Activated CD4-positive, alpha-beta T cell treated with anti-CD3 and anti-CD28 coated beads for 4 hours (primary cell): ENCODE data around the gene OSBPL5.

Experiments
- DNase-seq, 2 donors: peaks; one replicate each; pipeline ENCODE4 v3.0.0-alpha.2; 2020

Gene OSBPL5

GRCh38 chr11:3096909-3097530, 68.1 kb downstream of the OSBPL5 start:
- no peak for DNase-seq

DNA sequence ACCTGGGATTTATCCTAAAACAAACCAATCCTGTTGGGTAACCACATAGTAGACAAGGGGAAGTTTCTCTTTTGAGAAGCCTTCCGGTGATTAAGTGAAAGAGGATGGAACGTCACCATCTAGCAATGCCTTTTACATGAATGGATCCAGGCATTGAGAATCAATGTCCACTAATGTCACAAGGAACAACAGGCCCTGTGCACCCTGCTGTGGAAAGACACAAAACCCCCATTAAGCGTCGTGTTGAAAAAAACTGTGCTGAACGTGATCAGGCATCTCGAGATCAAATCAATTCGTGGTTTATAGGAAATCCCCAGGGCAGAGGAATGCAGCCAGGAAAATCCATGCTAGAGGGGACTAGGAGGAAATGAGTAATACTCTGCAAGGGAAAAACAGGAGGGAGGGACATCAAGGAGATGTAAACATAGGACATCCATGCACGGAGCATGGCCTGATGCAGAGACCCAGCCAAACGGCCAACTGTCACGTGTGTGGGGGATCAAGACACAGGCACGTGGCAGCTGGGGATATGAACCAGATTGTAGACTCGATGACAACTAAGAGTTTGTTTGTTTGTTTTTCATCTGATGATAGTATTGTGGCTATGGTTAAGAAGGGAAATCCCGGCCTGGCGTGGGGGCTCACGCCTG, 69.3 kb downstream of the OSBPL5 start:
- DNase-seq = no peak

DNA sequence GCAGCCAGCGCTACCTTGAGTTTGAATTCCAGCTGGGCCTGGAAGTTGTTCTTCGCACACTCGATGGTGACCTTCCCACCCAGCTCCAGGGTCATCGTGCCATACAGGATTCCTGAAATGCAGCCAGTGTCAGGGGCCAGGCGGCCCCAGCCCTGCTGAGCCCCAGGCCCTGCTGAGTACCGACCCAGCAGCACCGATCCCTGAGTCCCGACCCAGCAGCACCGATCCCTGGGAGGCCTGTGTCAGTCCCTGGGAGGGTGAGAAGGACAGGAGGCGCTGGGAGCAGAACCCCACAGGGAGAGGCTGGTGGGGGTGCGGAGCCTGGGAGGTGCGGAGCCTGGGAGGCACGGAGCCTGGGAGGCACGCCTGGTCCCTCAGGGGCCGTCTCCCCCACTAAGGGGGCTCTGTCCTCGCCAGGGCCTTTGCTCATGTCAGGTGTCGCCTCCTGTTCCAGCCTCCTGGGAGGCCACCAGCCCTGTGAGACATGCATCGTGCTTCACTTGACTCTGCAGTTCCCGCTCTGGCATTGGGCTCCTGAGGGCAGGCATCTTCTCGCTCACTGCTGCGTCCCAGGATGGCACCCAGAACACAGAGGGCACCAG, 70.8 kb downstream of the OSBPL5 start:
- no peak for DNase-seq

DNA sequence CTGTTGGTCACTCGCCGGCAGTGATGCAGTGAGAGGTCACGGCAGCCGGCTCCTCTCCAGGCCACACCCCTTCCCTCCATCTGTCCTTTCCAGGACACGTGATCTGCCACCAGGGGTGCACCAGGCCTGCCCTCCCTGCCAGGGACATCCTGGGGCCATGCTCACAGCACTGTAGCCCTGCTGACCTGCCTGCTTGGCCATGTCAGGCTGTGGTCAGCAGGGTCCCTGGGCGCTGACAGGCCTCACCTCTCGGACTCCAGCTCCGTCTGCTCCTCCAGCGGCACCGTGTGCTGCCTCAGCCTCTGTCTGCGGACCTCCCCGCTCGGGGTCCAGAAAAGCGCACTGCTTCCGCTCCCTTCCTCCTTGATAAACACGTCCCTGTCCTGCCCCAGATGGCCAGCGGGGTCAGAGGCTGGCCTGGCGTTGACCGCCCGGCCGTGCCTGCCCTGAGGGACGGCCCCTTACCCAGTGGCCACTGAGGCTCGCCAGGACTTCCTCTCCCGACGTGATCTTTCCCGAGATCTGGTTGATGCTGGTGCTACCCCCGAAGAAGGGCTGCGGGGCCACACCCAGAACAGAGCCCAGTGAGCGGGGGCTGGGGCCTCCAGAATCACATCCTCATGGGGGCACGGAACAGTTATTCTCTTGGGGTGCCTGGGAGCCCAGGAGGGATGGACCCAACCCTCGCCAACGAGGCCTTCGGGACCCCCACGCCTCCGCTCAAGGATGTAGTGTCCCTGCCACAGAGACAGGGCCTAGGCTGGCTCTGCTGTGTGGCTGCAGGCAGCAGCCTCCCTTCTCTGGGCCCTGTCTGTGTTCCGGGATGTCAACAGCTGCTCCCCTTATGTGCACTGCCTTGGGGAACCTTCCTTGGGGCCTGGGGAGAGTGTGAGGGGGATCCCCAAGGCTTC, 71.6 kb downstream of the OSBPL5 start:
- no peak for DNase-seq

DNA sequence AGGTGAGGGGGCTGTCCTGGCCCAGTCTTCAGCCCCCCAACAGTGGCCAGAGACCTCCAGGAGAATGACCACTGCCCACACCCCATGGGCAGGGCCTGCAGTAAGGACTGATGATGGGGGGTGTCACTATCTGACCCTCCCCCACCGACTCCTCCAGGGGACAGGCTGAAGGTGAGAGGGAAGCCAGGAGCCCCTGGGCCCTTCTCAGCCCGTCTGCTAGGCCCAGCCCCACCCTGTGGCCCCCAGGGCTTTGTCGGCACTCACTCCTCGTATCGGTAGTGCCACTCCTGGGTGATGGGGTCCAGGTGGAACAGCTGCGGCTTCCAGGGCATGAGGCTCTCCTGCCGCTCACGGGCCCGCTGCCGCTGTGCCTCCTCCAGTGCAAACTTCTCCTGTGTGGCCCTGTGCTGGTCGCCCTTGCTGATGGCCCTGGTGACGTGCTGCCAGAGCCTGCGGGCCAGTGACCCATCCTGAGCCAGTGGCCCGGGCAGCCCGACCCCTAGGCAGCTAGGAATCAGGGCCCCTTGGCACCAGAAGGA, 72.4 kb downstream of the OSBPL5 start:
- DNase-seq = no peak

- DNase-seq = peak; percentile 50 to 72
Observed at GRCh38 chr11:3091846-3092602, 73.1 kb downstream of the OSBPL5 start.

GRCh38 chr11:3091081-3091845, 73.8 kb downstream of the OSBPL5 start:
- DNase-seq = no peak

DNA sequence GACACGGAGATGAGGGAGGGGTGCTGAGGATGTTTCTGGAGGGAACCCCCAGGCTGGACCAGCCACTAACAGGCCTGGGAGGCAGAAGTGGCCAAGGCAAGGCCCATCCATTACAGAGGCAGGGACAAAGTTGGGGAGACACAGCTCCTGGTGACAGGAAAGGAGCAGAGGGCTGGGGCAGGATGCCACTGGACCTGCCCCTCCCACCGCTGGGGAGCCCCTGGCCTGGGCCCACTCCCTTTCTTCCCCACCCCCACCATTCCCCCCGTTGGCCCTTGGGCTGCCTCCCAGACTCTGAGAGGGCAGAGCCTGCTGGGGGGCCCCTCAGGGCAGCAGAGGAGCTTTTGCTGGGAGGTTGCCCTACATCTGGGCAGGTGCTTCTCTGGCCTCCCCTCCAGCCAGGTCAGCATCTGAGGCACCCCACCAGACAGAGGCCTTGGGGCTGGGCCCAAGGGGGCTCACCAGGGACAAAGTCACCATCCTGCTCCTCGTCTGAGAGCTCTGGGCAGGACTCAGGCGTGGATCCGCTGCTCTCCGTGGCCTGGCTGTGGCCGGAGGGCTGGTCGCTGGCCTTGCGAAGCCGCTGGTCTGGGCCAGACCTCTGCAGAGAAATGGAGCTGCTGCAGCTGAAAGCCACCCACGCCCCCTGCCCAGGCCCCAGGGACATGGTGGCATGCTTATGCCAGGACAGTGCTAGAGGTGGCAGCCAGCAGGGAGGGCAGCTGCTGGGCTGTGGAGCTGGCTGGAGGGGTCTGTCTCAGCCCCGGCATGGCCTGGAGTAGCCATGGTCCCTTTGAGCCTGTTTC, 74.8 kb downstream of the OSBPL5 start:
- no peak for DNase-seq

DNA sequence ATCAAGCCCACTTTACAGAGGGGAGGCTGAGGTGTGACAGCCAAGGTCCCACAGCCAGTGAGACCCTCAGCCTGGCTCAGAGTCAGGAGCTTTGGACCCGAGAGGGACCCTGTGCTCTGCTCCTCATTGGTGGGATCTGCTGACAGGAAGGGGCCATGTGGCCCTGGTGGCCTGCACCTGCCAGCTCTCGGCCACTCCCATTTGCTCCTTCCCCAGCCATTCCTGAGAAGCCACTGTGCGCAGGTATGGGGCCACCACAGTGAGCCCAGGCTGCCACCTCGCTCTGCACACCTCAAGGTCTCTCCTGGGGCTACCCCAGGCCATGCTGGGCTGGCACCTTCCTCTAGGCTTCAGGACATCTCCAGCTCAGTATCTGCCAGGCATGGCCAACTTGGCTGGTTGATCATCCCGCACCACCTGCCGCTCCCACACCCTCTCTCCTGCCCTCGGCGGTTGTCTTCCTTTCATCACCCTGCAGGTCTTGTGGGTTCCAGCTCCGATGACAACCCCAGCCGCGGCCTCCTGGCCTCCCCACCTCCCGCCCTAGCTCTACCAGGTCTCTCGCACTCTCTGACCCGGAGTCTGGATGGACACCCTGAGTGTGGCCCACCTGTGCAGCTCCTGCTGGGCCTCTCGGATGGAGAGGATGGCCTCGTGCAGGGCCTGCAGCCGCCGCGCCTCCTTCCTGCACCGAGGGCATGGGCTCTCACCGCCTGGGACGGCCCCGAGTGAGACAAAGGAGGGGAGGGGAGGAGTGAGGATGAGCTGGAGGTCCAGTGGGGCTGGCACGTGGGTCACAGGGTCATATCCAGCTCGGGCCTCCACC, 75.7 kb downstream of the OSBPL5 start:
- no peak for DNase-seq

GRCh38 chr11:3088806-3089205, 76.3 kb downstream of the OSBPL5 start:
- DNase-seq = no peak

- no peak for DNase-seq
Observed at GRCh38 chr11:3087821-3088800, 77.0 kb downstream of the OSBPL5 start.

GRCh38 chr11:3087373-3087772, 77.7 kb downstream of the OSBPL5 start:
- DNase-seq = no peak

DNA sequence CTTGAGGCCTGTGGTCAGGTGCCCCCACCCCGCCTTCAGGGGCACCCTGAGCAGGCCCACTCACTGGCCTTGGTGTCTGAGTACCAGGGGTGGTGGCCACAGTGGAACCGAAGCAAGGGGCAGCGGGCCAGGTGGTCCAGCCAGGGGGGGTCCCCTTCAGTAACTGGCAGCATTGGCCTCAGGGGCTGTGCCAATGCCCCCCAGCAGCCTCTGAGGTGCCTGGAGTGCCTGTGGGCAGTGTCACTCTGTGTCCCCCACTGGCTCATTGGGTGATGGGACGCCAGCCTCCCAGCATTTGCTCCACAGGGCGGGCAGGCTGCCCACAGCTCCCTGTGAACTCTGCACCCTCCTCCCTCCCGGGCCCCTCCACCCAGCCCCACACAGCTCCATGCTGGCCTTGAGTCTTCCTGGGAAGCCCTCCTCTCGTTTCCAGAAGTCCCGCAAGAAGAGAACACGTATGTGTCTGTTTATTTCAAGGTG, 78.4 kb downstream of the OSBPL5 start:
- no peak for DNase-seq

GRCh38 chr11:3086114-3086513, 79.0 kb downstream of the OSBPL5 start:
- no peak for DNase-seq

- no peak for DNase-seq
Observed at GRCh38 chr11:3085052-3085451, 80.1 kb downstream of the OSBPL5 start.

DNA sequence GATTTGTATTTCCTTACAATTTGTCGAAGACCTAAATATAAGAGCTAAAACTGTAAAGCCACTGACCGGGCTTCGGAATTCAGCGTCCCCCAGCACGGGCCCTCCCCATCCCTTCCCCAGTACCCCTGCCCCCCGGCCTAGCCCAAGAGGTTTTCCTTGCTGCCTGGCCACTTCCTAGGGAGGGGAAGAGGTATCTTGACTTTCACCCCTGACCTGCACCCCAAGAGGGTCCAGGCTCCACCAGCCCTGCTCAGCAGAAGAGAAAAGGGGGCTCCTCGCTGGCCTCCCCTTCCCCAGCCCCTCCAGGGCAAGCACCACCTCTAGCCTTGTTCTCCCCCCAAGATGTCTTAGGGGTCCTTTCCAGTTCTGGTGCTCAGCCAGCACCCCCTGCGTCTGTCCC, 81.8 kb downstream of the OSBPL5 start:
- DNase-seq = no peak

GRCh38 chr11:3081386-3081751, 83.7 kb downstream of the OSBPL5 start:
- no peak for DNase-seq

- no peak for DNase-seq
Observed at GRCh38 chr11:3080733-3081385, 84.3 kb downstream of the OSBPL5 start.
